Astrocyte (in vitro differentiated cells and primary cell): ENCODE results near the gene ATF2.

Experiments used
- EZH2 ChIP-seq: IDR thresholded peaks from 2 replicates; pipeline ENCODE4 v1.6.1; 2012; ENCODE audit warnings: mild to moderate bottlenecking, low read length, inconsistent platforms; ENCODE audit not compliant: insufficient read depth
- TF ChIP-seq, protein P1 (sequence below): IDR thresholded peaks from 2 replicates; pipeline ENCODE4 v1.5.1; 2011; ENCODE audit warnings: low read depth, mild to moderate bottlenecking, inconsistent platforms, low read length, moderate library complexity; ENCODE audit not compliant: insufficient read depth

- TF ChIP-seq, protein P1, sequence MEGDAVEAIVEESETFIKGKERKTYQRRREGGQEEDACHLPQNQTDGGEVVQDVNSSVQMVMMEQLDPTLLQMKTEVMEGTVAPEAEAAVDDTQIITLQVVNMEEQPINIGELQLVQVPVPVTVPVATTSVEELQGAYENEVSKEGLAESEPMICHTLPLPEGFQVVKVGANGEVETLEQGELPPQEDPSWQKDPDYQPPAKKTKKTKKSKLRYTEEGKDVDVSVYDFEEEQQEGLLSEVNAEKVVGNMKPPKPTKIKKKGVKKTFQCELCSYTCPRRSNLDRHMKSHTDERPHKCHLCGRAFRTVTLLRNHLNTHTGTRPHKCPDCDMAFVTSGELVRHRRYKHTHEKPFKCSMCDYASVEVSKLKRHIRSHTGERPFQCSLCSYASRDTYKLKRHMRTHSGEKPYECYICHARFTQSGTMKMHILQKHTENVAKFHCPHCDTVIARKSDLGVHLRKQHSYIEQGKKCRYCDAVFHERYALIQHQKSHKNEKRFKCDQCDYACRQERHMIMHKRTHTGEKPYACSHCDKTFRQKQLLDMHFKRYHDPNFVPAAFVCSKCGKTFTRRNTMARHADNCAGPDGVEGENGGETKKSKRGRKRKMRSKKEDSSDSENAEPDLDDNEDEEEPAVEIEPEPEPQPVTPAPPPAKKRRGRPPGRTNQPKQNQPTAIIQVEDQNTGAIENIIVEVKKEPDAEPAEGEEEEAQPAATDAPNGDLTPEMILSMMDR = no peak
- TF ChIP-seq EZH2 = no peak
Observed at GRCh38 chr2:175195012-175195411, 27.0 kb upstream of the ATF2 start.
